Suppressor macrophage treated with lipopolysaccharide for 4 hours (primary cell): ENCODE results near the gene SCRN2.
A peak's percentile ranks its signal among the peaks of the same experiment; 100 is the strongest.

Source experiments
- DNase-seq: peaks from one replicate; pipeline ENCODE4 v3.0.0-alpha.2; 2020

Gene SCRN2

DNA sequence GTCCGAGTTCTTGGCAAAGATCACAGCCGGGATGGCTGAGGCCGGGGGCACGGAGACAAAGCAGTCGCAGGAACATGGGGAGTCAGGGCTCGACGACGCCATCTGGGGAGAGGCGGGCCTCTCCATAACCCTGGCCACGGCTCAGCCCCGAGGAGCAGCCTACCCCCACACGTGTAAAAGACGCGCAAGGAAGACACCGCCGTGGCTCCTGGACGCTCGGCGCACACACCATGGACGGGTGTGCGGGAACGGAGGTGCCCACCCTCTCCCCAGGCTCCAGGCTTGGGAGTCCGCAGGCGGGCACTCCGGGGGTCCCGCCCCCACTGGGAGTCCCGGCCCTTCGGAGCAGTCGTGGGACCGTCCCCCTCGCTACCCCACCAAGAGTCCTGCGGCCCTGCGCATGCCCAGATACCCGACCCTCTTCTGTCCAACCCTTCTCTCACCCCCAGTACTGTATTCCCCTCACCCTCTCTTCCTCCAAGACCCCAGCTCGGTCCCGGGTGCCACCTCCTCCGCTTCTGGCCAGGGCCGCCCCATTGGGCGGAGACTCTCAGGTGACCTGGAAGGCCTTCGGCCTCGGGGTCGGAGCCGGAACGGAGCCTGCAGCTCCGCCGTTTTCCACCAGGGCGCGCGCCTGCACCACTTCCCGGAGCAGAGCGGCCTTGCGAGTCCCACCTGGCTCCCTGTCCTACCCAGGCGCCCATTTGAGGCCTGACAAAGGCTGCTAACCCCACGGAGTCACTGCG lies at the start of gene SCRN2:
Gene SCRN2, minus strand, starts transcription at position 532 of the 746 bp plus-strand sequence. Its CDS starts 430 bp downstream, at position 102.
- peak; percentile 90 for DNase-seq

DNA sequence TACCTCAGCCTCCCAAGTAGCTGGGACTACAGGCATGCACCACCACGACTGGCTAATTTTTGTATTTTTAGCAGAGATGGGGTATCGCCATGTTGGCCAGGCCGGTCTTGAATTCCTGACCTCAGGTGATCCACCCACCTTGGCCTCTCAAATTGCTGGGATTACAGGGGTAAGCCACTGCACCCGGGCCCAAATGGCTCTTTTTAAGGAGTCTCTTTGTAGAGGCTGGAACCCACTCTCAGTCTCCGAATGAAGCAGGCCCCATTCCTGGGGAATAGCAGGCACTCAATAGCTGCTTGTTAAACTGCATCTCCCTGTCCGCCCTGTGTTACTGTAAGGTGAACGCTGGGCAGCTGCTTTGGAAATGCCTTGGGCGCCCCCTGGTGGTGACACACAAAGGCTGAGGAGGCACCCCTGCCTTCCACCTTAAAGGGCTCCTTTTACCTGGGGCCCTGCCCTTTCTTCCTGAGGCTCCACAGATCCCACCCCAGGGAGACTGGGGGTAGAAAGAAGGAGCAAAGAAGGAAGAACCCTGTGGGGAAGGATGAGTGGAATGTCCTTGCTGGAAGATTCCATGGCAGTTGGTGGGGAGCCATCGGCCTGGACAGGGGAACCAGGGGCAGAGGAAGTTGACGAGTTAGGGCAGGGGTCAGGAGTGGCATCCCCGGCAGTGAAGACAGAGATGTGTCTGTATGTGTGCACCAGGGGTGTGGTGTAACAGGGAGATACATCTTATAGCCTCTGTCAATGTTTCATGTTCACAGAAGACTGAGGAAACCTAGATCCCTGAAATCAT lies 48.9 kb upstream of the SCRN2 start:
- peak; percentile 88 for DNase-seq

DNA sequence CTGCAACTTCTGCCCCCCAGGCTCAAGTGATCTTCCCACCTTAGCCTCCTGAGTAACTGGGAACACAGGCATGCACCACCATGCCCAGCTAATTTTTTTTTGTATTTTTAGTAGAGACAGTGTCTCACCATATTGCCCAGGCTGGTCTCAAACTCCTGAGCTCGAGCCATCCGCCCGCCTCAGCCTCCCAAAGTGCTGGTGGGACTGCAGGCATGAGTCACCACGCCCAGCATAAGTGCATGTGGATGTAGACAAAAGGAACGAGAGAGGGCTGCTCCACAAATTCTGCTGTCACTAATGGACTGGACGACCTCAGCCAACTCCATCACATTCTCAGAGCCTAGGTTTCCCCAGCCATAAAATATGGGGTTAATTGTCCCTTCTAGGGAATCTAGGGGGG lies 47.2 kb upstream of the SCRN2 start:
- DNase-seq: no peak

DNA sequence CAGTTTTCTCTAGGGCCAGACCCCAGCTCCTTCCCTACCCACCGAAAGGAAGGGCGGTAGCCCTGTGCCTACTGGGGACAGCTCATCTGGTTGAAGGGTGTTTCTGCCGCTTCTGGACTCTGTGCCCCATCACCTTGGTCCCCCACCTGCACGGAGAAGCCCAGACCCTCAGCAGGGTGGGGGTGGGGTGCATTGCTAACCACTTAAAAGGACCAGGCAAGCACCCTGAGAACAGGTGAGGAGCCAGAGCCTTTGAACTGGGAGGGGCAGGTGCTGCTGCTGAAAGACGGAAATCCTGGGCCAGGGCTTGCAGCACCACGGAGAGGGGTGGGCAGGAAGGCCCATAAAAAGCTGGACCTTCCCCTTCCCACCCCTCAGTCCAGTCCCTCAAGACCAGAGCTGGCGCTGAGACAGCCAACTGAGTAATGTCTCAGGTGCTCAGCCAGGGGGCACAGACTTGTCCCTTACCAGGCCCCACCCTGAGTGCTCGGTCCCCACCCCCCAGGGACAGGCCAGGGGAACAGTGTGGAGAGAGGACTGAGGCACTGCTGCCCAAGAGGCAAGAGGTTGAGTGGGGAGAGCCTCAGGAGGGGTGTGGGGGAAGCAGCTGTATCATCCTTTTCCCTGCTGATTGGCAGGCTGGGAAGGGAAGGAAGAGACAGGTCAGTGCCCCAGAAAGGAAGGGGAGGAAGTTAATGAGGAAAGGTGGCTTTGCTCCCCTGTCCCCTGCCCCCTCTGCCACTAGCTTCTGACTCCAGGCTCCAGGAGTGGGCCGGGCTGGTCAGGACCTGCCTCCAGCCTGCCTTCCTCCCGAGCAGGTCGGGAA lies 44.0 kb upstream of the SCRN2 start:
- DNase-seq: no peak

DNA sequence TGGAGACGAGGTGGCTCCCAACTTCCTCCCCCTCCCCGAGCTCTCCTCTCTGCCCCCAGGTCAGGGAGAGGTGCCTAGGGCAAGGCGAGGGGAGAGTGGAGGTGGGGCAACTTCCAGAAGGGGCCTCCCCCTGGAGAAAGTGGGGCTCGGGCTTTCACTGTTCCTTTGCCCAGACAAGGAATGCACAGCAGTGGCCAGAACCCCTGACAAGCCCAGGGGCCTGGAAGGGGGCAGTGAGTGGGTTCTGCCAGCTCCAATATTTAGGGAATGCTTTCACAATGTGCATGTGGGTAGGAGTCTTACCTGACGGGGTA lies 43.3 kb upstream of the SCRN2 start:
- DNase-seq: no peak

DNA sequence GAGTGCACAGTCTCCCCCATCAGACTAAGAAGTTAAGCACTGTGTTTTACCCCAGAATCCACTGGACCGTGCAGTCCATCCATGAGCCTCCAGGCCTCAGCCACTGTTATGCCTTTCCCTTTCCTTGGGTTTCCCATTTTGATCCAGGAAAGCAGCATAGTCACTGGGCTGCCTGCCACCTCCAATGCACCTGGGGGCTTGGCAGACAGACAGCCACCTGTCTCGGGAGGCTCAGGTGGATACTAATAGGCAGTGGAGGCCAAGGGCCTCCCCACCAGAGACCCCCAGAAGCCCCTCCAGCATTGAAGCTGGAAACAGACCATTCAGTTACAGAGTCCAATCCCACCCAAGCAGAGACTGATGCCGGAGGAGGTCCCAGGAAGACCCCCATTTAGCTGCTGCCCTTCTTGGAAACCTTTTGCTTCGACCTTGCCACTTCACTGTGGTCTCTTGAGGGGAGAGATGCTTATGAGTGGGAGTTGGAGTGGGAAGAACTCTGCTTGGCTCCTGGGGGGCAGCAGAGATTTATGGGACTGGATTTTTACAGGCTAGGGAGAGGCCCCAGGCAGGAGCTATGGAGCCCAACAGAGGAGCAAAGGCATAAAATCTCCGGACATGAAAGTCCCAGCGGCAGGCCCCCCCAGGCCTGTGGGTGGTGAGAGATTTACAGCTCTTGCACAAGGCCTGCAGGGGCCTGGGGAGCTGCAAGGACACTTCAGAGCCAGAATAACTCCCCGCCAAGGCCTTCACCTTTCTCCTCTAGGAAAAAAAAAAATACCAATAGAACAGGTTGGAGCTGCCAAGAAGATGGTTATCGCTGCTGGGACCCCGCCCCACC lies 42.7 kb upstream of the SCRN2 start:
- no peak for DNase-seq

DNA sequence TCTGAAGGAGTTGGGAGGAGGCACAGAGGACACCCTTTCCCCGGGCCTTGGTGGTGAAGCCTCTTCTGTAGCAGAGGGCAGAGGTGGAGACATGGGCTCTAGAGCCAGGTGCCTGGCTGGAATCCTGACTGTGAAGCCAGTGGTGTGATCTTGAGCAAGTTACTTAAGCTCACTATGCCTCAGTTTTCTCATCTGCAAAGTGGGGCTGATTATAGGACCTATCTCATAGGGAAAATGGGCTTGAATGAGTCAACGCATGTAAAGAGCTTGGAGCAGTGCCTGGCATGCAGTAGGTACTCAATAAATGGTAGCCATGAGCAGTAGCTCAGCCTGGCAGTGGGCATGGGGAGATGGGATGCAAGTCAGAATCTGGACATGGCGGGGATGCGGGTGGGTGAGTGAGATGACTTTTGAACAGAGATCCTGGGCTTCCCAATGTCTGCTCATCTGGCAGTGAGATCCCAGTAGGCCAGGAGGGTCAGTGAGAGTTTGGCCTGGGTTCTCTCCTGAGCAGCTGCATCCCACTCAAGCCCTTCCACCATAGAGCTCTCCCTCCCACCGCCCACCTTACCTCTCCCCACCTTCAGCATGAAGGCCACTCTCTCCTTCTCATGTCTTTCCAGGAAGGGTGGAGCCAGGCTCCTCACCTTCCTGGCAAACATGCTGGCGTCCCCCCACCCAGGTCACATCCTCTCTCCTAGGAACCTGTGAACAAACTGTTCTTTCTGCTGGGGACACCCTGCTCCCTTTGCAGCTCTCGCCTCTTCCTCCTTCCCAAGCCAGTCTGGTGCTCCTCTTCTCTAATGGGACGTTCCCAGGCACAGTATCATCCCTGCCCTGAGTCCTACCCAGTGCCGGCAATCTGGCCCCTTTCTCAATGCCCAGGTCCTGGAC lies 41.9 kb upstream of the SCRN2 start:
- DNase-seq: no peak

DNA sequence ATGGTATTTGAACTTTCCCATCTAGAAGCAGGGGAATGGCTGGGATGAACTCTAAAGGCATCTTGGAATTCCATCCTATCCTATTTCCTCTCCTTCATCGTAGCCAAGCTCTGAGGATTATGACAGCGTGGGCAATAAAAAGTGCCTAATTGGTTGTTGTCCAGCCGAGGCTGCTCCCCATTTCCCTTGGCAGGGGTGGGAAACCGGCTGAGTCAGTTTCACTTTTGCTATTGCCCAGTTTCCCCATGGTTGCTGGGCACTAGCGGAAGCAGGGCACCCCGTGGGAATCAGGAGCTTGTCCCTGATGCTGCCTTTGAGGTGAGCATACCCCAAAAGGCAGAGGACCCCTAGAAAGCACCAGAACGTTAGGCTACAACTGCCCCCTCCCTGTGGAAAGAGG lies 41.2 kb upstream of the SCRN2 start:
- DNase-seq: peak; percentile 76

DNA sequence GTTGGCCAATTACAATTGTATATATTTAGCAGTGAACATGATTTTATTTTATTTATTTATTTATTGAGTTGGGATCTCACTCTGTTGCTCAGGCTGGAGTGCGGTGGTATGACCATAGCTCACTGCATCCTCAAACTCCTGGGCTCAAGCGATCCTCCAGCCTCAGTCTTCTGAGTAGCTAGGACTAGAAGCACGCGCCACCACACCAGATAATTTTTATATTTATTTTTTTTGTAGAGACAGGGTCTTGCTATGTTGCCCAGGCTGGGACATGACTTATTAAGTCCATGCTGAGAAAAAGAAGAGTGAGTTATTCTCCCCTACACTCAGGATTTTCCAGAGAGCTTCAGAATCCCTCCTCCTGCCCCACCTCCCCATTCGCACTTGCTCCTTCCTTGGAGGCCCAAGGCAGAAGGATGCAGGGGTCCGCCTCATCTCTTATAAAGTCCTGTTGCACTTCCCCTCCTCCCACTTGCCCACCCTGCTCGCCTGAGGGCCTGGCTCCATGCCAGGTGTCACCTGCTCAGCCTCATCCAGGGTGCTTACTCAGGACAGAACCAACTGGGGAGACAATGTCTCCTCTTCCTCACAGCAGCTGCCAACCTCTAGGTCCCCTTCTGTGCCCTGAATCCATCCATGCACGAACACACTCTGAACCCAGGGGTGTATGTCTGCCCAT lies 38.8 kb upstream of the SCRN2 start:
- DNase-seq: no peak

DNA sequence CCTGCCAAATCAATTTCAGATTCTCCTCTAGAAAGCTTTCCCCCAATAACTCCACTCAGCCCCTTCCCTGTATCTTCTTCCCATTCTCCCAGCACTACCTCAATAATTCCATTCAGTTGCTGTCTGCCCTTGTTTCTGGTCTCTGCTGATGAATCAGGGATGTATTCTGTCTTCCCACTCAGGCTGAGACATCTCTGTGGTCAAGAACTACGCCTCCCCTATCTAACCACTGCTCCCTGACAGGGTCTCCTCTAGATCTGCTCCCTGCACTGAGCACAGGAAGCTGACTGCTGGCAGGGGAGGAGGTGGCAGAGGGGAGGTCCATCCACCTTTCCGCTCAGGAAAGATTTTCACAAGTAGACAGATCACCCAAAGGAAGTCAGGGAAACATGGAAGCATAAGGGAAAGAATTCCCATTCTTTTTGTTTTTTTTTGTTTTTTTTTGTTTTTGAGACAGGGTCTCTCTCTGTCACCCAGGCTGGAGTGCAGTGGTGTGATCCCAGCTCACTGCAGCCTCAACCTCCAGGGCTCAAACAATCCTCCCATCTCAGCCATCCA lies 38.0 kb upstream of the SCRN2 start:
- peak; percentile 40 for DNase-seq

DNA sequence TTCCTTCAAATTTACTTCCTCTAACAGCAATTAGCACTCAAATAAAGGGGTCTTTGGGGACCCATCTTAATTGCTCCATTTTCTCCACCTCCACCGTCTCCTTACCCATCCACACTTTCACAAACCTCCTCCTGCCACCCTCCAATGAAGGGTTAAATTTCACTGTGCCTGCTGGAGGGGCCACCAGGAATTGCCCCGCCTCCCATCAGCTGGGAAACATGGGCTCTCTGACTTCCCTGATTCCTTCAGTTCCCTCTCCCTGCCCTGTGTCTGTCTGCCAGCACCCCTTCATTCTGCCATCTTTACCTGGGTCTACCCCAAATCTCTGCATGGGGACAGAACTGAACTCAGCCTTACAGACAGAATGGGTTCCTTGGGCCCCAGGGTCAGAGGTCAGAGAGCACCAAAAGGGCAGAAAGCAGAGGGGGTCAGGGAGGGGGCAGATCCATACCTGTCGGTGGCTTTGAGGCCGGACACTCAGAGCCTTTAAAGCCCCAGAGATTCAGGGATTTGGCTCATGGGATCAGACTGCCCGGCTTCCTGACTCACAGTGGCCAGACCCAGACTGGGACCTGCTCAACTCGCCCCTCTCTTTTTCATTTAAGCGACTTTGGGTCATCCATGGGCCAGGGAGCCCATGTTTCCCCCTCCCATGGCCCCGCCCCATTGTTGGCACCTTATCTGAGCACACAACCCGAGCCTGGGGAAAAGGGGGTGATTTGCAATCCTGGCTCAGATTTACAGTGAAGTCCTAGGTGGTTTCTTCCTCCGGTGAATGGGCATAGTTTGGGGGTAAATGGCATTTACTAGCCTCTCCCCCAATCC lies 37.3 kb upstream of the SCRN2 start:
- DNase-seq: no peak

DNA sequence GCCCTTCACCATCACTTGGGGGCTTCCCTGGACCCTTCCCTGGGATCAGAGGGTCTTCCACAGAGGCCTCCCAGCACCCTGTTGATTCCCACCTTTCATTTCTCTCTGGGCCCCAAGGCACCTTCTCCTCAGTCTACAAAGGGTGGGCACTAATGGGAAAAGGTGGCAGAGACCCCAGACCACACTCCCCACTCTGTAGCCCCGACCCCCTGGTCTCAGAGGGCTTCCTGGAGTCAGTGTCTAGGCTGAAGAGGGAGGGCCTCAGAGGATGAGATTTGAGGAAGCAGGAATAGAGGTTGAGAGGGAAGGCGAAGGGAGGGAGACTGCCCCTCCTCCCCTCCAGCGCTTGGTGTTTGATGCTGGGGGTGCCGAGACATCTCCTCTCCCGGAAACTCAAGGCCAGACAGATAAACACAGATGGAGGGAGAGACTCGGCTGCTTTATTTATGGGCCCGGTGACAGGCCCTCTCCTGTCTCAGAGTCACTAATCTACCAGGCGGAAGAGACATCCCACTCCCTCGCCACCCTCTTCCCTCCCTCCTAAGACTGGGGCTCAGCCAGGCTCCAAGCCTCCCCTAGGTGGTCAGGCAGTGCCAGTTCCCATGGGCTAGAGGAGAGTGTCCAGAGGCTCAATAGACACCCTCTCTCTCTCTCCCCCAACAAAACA lies 36.4 kb upstream of the SCRN2 start:
- no peak for DNase-seq

DNA sequence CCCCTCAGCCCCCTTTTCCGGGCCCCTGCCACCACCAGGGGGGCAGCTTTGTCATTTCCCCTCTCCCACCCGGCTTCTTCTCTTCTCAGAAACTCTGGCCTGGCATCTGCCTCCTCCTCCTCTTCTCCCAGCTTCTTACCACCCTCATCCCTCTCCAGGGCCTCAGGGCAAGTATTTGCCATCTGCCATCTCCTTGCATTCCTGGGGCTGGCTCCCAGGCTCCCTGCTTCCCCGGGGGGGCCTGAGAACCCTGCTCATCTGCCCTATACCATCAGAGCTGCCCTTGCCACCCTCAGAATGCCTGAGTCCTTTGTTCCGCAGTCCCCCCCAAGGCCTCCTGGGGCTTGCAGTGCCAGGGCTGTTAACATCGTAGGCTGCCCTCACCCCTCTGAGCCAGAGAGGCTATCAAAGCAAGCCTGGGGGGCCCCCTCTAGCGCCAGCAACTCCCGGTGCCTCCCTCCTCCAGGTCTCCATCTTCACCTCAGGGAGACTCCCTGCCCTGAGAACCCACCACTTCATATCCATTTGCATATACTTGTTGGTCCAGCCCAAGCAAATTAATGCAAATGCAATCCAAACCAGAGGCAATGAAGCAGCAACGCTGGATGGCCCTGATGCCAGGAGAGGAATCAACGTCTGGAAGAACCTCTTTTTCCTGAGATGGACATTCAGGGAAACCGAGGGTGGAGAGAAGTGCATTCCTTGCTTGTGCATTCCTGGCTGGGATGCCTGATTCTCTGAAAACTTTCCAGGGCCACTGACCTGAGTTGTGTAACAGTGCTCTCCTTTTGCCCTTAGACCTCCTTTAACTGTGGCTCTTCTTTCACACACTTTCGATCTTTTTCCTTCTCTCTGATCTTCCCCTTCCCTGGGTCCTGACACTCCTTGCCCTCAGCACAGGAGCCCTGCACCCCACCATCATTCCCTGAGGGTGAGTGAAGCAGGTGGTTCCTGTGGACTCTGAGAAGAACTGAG lies 34.2 kb upstream of the SCRN2 start:
- no peak for DNase-seq

DNA sequence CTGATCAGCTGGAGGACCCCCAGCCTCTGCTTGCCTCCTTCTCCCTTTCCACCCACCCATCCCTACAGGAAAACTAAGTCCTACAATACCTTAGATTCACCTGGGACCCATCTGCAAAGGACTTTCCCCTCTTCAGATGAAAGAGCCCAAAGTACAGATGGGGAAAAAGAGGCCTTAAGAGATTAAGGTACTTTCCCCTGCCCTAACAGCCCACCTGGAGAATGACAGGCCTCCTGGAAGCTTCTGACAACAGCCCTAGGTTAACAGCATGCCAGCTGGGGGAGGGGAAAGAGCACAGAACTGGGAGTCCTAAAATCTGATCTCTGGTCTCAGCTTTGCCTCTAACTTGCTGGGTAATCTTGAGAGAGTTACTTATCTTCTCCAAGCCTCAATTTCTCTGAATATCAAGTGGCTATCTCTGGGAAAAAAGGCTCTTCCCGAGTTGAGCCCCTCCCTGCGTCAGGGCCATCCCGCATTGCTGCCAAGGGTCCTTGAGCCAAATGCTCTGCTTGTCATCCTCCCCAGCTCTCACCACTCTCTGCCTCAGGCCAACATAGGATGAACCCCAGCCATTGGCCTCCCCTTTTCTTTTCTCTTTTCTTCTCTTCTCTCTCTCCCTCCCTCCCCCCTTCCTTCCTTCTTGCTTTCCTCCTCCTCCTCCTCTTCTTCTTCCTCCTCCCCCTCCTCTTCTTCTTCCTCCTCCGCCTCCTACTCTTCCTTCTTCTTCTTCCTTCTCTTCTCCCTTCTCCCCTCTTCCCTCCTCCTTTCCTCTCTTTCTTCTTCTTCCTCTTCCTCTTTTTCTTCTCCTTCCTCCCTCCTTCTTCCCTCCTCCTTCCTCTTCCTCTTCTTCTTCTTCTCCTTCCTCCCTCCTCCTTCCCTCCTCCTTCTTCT lies 32.4 kb upstream of the SCRN2 start:
- no peak for DNase-seq

DNA sequence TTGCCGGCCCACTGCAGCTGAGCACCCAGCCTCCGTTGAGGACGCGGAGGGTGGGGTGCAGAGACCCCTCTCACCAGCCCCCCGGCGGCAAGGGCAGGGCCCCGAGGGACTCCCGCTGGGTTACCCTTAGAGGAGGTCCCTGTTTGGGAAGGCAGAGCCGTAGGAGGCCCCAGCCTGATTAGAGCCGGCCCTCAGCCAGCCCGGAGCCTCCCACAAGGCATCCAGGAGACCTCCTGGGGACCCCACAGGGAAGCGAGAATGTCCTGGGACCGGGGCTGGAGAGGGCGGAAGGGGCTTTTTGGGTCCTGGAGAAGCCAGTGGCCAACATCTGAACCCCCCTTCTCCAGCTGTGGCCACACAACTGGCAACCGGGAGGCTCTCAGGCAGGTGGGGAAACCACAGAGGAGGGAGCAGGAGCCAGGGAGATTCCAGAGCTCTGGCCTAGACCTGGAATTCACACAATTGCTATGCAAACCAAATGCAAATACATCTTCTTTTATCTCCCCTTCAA lies 31.6 kb upstream of the SCRN2 start:
- no peak for DNase-seq

DNA sequence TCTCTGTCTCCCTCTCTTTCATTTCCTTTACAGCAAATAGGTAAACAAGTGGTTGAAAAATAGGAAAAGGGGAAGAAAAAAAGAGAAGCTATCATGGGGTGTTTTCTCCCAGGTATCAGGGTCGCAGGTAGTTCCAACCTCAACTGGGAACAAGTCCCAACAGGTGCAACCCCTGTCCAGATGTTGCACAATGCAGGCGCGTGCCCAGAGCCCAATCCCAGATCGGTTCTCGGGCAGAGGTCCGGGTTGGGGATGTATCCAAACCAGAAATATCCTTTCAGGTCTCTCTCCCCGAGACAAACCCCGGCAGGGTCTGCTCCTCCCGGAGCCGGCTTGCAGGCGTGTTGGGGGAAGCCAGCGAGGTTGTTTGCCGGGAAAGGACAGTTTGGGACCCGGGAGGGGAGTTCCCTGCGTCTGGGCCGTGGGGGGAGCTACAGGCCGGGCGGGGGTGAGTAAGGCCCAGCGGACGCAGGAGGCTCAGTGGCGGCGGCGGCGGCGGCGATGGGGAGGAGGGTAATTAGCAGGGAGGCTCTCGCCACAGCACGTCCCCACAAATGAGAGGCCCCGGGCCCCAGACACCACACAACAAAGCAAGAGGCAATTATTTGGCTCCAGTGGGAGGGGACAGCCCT lies 31.1 kb upstream of the SCRN2 start:
- DNase-seq: peak; percentile 77
